Measurements from ENCODE around the gene CEMIP. TPM values are rescaled to one million over a fixed set of nuclear protein-coding genes. Genes with fewer than 3 reads are reported as not detected.

The CEMIP gene
- total and polyA plus RNA-seq, 10 of the 15 experiments (the other 5 are each of a cell fraction or from before 2014, with no cell fraction given): 0.01 to 0.44 (median 0.16) TPM; not detected in 6

DNA sequence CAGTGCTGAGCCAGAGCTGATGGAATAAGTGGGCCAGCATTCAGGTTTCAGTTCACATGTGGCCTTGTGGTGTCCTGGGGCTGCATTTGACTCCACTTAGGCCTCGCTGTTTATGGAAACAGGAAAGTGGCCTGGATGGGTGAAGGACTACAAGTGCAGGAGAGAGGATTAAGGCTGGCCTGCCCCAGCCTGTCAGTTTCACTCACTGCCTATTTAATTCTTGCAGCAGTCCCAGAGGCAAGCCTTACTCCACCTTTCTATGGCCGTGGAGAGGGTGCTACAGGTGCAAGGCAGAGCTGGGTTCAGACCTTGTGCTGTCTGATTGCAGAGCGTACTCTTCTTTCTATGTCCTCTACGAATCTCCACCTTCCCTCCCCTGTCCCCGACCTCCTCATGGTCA, 46.4 kb upstream of the CEMIP start (continued):
- TF ChIP-seq TARDBP (IDR thresholded peaks at IDR 0.05; ENCODE audit: borderline replicate concordance) (no peak), CBX5 (IDR thresholded peaks at IDR 0.05; ENCODE audit: low read depth) (no peak)
- TF ChIP-seq, protein P1, sequence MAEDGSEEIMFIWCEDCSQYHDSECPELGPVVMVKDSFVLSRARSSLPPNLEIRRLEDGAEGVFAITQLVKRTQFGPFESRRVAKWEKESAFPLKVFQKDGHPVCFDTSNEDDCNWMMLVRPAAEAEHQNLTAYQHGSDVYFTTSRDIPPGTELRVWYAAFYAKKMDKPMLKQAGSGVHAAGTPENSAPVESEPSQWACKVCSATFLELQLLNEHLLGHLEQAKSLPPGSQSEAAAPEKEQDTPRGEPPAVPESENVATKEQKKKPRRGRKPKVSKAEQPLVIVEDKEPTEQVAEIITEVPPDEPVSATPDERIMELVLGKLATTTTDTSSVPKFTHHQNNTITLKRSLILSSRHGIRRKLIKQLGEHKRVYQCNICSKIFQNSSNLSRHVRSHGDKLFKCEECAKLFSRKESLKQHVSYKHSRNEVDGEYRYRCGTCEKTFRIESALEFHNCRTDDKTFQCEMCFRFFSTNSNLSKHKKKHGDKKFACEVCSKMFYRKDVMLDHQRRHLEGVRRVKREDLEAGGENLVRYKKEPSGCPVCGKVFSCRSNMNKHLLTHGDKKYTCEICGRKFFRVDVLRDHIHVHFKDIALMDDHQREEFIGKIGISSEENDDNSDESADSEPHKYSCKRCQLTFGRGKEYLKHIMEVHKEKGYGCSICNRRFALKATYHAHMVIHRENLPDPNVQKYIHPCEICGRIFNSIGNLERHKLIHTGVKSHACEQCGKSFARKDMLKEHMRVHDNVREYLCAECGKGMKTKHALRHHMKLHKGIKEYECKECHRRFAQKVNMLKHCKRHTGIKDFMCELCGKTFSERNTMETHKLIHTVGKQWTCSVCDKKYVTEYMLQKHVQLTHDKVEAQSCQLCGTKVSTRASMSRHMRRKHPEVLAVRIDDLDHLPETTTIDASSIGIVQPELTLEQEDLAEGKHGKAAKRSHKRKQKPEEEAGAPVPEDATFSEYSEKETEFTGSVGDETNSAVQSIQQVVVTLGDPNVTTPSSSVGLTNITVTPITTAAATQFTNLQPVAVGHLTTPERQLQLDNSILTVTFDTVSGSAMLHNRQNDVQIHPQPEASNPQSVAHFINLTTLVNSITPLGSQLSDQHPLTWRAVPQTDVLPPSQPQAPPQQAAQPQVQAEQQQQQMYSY (CRISPR knock-in tag; IDR thresholded peaks at IDR 0.05): no peak

DNA sequence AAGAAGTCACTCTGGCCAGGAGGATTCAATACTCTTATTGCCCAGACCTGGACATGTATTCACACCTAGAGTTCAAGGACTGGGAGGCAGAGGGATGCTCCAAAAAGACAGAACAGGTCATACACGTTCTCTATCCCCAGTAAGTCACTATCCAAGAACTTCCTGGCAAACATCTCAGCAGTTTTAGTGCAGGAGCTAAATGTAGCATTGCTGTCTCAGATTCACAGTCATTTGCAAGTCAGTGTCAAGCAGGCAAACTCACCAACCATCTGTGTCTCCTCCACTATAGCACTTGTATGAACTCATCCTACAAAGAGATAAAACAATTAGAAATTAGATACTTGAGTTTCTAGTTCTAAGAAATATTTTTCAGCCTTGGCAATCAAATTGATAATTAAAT, 45.7 kb upstream of the CEMIP start:
- ChIA-PET CTCF (interaction anchor here (0.8 to 1.4 kb wide), 2 partner anchors 237 to 533 kb away, joined by 3 to 4 read pairs; no protein-coding TSS in a partner anchor), RAD21 (ENCODE audit: unreplicated experiment) (no interaction called here), SMC1A (ENCODE audit: uncharacterized antibody, unreplicated experiment) (no interaction called here), POLR2A (no interaction called here)
- Histone ChIP-seq H3K27me3 (replicated peaks in 1 of 2; ENCODE audit: control insufficient read depth in 2 of 2, insufficient read depth in 2 of 2, low read length in 1 of 2) (no peaks in the 10 kb centered on the region), H3K4me3 (no peak overlapping the region), H3K36me3 (ENCODE audit: control insufficient read depth in 2 of 2, insufficient read depth in 2 of 2, low read length in 1 of 2) (no peaks in the 10 kb centered on the region; a peak in 1 of 4 replicates), H3K4me2 (ENCODE audit: control insufficient read depth, insufficient read depth) (no peak overlapping the region), H3K79me2 (ENCODE audit: control insufficient read depth, insufficient read depth, low read length) (no peaks in the 10 kb centered on the region), H3K27ac (ENCODE audit: control insufficient read depth, insufficient read depth) (no peak overlapping the region), H2AFZ (ENCODE audit: control insufficient read depth, low read depth, low read length) (no peak overlapping the region), H3K9me3 (replicated peaks; ENCODE audit: control insufficient read depth, insufficient read depth, low read length) (no peaks in the 10 kb centered on the region), H4K20me1 (ENCODE audit: control insufficient read depth, insufficient read depth) (no peaks in the 10 kb centered on the region), H3K9ac (ENCODE audit: control insufficient read depth, insufficient read depth, low read length) (no peak overlapping the region), H3K4me1 (ENCODE audit: control insufficient read depth, insufficient read depth, low read length) (no peaks in the 10 kb centered on the region)
- BruUV-seq (replicated peaks): no TSS peak
- WGBS (ENCODE audit: insufficient coverage, insufficient replicate concordance, low lambda C conversion rate, missing lambda C conversion rate): 38% methylated on average over 1 of the region's 1 CpG
- FAIRE-seq: no peak
- ATAC-seq: no peak
- intact Hi-C loops (cut with micrococcal nuclease; ENCODE audit: unreplicated experiment) (no loop called here), in situ Hi-C loops (cut with MboI) (no loop called here)
- DNase-seq (ENCODE audit: low read depth, low spot score): no peak
- no peak for TF ChIP-seq ETV6 (conservative IDR thresholded peaks at IDR 0.05 in 1 of 2, IDR thresholded peaks at IDR 0.05 in 1 of 2; ENCODE audit: borderline replicate concordance in 1 of 2, low read depth in 1 of 2)

Measured in GM12878 (cell line).